Esophagus squamous epithelium (tissue), 4 donors: ENCODE measurements around the gene SLC10A7.

Source experiments
- POLR2A ChIP-seq, 4 donors: fragments of 450-650 bp; IDR thresholded peaks; one replicate each; pipeline ENCODE4 v1.6.1; 2017; ENCODE audit warnings: antibody characterized with exemption in 4 of 4, mild to moderate bottlenecking in 4 of 4, moderate library complexity in 3 of 4
- TF ChIP-seq, protein P1 (sequence below), 6 experiments: fragments of 450-650 bp in 4 of 6; fragments of 200-600 bp in 2 of 6; sonication (generic) in 2 of 6; IDR thresholded peaks; one replicate each; pipeline ENCODE4 v1.5.1; 2016 to 2019; ENCODE audit warnings: antibody characterized with exemption in 6 of 6, mild to moderate bottlenecking in 4 of 6, moderate library complexity in 4 of 6

DNA sequence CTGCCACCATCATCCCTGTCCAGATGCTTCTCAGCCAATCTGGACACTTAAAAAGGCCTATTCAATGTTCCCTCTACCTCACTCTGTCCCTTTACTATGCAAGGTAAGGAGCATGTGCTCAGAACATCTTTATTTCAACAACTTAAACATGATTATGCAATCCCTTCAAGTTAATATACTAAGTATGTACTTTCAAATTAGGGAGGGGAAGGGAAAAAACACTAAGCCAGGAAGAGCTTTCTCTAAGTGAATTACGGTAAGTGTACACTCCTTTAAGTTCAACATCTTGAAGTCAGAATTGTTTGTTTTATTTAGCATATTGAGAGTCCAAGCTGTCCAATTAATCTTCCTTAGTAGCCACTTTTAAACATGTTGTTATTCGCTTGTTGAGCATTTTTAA is 14.1 kb downstream of the SLC10A7 start:
- TF ChIP-seq, protein P1, sequence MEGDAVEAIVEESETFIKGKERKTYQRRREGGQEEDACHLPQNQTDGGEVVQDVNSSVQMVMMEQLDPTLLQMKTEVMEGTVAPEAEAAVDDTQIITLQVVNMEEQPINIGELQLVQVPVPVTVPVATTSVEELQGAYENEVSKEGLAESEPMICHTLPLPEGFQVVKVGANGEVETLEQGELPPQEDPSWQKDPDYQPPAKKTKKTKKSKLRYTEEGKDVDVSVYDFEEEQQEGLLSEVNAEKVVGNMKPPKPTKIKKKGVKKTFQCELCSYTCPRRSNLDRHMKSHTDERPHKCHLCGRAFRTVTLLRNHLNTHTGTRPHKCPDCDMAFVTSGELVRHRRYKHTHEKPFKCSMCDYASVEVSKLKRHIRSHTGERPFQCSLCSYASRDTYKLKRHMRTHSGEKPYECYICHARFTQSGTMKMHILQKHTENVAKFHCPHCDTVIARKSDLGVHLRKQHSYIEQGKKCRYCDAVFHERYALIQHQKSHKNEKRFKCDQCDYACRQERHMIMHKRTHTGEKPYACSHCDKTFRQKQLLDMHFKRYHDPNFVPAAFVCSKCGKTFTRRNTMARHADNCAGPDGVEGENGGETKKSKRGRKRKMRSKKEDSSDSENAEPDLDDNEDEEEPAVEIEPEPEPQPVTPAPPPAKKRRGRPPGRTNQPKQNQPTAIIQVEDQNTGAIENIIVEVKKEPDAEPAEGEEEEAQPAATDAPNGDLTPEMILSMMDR (IDR thresholded peaks at IDR 0.05) = no peak
- no peak for TF ChIP-seq POLR2A (IDR thresholded peaks at IDR 0.05)
